ENCODE results near the gene LAMP5.

The LAMP5 gene

GRCh38 chr20:9534025-9534424 is 19.6 kb downstream of the LAMP5 start:
- ATAC-seq (ENCODE audit: low read depth) (no peak), DNase-seq (ENCODE audit: low spot score) (no peak)
- H3K36me3 ChIP-seq (ENCODE audit: low read depth) = no peaks in the 10 kb centered on the region
- H3K27me3 ChIP-seq (ENCODE audit: insufficient read depth, poor library complexity, severe bottlenecking) = no peaks in the 10 kb centered on the region
- H3K9me3 ChIP-seq (ENCODE audit: severe bottlenecking) = no peaks in the 10 kb centered on the region
- peaks cover 9% of the 10 kb centered on the region for H3K4me1 ChIP-seq (ENCODE audit: insufficient read depth, poor library complexity, severe bottlenecking)
- no peak for TF ChIP-seq CTCF (IDR thresholded peaks at IDR 0.05; ENCODE audit: poor library complexity, severe bottlenecking)
- no peak overlapping the region for H3K27ac ChIP-seq (ENCODE audit: poor library complexity, severe bottlenecking)
- no peak overlapping the region for H3K4me3 ChIP-seq (ENCODE audit: severe bottlenecking)

GRCh38 chr20:9535449-9535848 is 21.1 kb downstream of the LAMP5 start:
- Histone ChIP-seq H3K36me3 (ENCODE audit: low read depth) (no peaks in the 10 kb centered on the region), H3K9me3 (ENCODE audit: severe bottlenecking) (no peaks in the 10 kb centered on the region), H3K27ac (ENCODE audit: poor library complexity, severe bottlenecking) (no peak overlapping the region), H3K27me3 (ENCODE audit: insufficient read depth, poor library complexity, severe bottlenecking) (no peaks in the 10 kb centered on the region), H3K4me1 (ENCODE audit: insufficient read depth, poor library complexity, severe bottlenecking) (peaks cover 9% of the 10 kb centered on the region), H3K4me3 (ENCODE audit: severe bottlenecking) (no peak overlapping the region)
- TF ChIP-seq CTCF (IDR thresholded peaks at IDR 0.05; ENCODE audit: poor library complexity, severe bottlenecking) = no peak
- DNase-seq (ENCODE audit: low spot score) = no peak
- no peak for ATAC-seq (ENCODE audit: low read depth)

- ATAC-seq (ENCODE audit: low read depth) (no peak), DNase-seq (ENCODE audit: low spot score) (no peak)
- H3K27me3 ChIP-seq (ENCODE audit: insufficient read depth, poor library complexity, severe bottlenecking) = no peaks in the 10 kb centered on the region
- H3K4me3 ChIP-seq (ENCODE audit: severe bottlenecking) = no peak overlapping the region
- no peaks in the 10 kb centered on the region for H3K36me3 ChIP-seq (ENCODE audit: low read depth)
- H3K9me3 ChIP-seq (ENCODE audit: severe bottlenecking) = no peaks in the 10 kb centered on the region
- TF ChIP-seq CTCF (IDR thresholded peaks at IDR 0.05; ENCODE audit: poor library complexity, severe bottlenecking) = no peak
- no peak overlapping the region for H3K27ac ChIP-seq (ENCODE audit: poor library complexity, severe bottlenecking)
- no peaks in the 10 kb centered on the region for H3K4me1 ChIP-seq (ENCODE audit: insufficient read depth, poor library complexity, severe bottlenecking)
Measured at GRCh38 chr20:9543214-9543613, 28.8 kb downstream of the LAMP5 start.

GRCh38 chr20:9550283-9550682 is 35.9 kb downstream of the LAMP5 start:
- Histone ChIP-seq H3K36me3 (ENCODE audit: low read depth) (no peaks in the 10 kb centered on the region), H3K27me3 (ENCODE audit: insufficient read depth, poor library complexity, severe bottlenecking) (no peaks in the 10 kb centered on the region), H3K4me3 (ENCODE audit: severe bottlenecking) (no peak overlapping the region), H3K9me3 (ENCODE audit: severe bottlenecking) (no peaks in the 10 kb centered on the region), H3K27ac (ENCODE audit: poor library complexity, severe bottlenecking) (no peak overlapping the region), H3K4me1 (ENCODE audit: insufficient read depth, poor library complexity, severe bottlenecking) (peaks cover 3% of the 10 kb centered on the region)
- ATAC-seq (ENCODE audit: low read depth) (no peak), DNase-seq (ENCODE audit: low spot score) (no peak)
- TF ChIP-seq CTCF (IDR thresholded peaks at IDR 0.05; ENCODE audit: poor library complexity, severe bottlenecking) = no peak

GRCh38 chr20:9550871-9551270 is 36.5 kb downstream of the LAMP5 start:
- DNase-seq (ENCODE audit: low spot score) = no peak
- TF ChIP-seq CTCF (IDR thresholded peaks at IDR 0.05; ENCODE audit: poor library complexity, severe bottlenecking) = no peak
- H3K27ac ChIP-seq (ENCODE audit: poor library complexity, severe bottlenecking) = no peak overlapping the region
- no peak for ATAC-seq (ENCODE audit: low read depth)
- H3K4me3 ChIP-seq (ENCODE audit: severe bottlenecking) = no peak overlapping the region
- H3K36me3 ChIP-seq (ENCODE audit: low read depth) = no peaks in the 10 kb centered on the region
- peaks cover 3% of the 10 kb centered on the region for H3K4me1 ChIP-seq (ENCODE audit: insufficient read depth, poor library complexity, severe bottlenecking)
- H3K9me3 ChIP-seq (ENCODE audit: severe bottlenecking) = no peaks in the 10 kb centered on the region
- no peaks in the 10 kb centered on the region for H3K27me3 ChIP-seq (ENCODE audit: insufficient read depth, poor library complexity, severe bottlenecking)

Data from RWPE2 (cell line).